Measurements from ENCODE around the gene CPNE4. TPM values are rescaled to one million over a fixed set of nuclear protein-coding genes. Genes with fewer than 3 reads are reported as not detected.

The CPNE4 gene
- total and polyA plus RNA-seq, 8 donors: 0.14 to 1.7 (median 0.66) TPM

DNA sequence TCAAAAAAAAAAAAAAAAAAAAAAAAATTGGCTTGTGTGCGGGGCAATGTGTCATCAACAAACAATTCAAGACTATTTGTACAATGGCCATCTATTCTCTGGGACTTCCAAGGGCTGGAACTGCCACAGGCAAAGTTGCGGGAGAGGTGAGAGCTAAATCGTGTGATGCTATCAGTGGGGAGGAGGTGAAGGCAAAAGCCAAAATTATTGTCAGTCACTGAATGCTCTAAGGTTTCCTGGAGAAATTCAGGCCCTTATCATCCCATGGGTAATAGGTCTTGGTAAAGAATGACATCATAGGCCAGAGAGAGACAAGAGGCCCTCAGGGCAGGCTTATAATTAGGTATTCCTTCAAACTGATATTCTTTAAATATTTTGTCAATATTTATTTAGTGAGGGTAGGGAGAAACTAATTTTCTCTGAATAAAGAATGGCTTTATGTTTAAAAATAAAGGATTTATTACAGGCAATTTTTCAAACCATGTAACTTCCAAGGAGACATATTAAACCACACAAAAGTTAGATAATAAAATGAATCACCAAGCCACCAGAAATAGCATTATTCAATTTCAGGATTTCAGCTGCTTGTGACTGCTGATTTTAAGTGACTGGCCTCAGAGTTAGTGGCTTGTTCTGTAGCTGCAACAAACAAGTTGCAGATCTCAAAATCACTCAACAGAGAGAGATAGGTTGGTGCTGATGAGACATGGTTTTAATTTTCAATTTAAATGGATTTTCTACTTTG lies 305.7 kb downstream of the CPNE4 start:
- TF ChIP-seq, protein P1, sequence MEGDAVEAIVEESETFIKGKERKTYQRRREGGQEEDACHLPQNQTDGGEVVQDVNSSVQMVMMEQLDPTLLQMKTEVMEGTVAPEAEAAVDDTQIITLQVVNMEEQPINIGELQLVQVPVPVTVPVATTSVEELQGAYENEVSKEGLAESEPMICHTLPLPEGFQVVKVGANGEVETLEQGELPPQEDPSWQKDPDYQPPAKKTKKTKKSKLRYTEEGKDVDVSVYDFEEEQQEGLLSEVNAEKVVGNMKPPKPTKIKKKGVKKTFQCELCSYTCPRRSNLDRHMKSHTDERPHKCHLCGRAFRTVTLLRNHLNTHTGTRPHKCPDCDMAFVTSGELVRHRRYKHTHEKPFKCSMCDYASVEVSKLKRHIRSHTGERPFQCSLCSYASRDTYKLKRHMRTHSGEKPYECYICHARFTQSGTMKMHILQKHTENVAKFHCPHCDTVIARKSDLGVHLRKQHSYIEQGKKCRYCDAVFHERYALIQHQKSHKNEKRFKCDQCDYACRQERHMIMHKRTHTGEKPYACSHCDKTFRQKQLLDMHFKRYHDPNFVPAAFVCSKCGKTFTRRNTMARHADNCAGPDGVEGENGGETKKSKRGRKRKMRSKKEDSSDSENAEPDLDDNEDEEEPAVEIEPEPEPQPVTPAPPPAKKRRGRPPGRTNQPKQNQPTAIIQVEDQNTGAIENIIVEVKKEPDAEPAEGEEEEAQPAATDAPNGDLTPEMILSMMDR (IDR thresholded peaks at IDR 0.05): no peak
- Histone ChIP-seq H3K27ac (no peak overlapping the region), H3K9me3 (no peaks in the 10 kb centered on the region), H3K4me3 (no peak overlapping the region), H3K36me3 (no peaks in the 10 kb centered on the region), H3K27me3 (no peaks in the 10 kb centered on the region), H3K4me1 (no peaks in the 10 kb centered on the region)
- DNase-seq (no peak), ATAC-seq (no peak), FAIRE-seq (no peak)
- WGBS, 2 donors: 51 to 76% methylated on average over 3 of the region's 3 CpGs
- intact Hi-C loops (cut with DNase I): no loop called here

DNA sequence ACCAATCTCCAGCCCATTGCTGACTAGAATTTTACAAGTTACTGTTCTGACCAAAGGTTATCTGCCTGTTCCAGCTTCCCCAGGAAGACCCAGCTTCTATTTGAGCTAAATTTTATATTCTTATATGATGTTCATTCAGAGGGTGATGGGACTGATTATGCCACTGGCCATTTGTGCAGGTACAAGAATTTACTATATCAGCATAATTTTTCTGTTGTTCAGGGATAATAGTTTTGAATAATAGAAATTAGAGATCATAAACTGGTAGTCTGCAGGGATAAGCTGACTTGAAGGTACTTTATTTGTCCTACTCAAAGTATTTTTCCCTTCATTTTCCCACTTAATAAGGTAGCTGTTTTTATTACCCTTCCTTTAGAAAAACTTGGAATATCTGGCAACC lies 309.4 kb downstream of the CPNE4 start:
- H3K4me3 ChIP-seq: no peak overlapping the region
- H3K27ac ChIP-seq: no peak overlapping the region
- TF ChIP-seq, protein P1 (IDR thresholded peaks at IDR 0.05): no peak
- intact Hi-C loops (cut with DNase I): no loop called here
- H3K27me3 ChIP-seq: no peaks in the 10 kb centered on the region
- H3K36me3 ChIP-seq: no peaks in the 10 kb centered on the region
- no peaks in the 10 kb centered on the region for H3K4me1 ChIP-seq
- FAIRE-seq (no peak), DNase-seq (no peak), ATAC-seq (no peak)
- no peaks in the 10 kb centered on the region for H3K9me3 ChIP-seq

DNA sequence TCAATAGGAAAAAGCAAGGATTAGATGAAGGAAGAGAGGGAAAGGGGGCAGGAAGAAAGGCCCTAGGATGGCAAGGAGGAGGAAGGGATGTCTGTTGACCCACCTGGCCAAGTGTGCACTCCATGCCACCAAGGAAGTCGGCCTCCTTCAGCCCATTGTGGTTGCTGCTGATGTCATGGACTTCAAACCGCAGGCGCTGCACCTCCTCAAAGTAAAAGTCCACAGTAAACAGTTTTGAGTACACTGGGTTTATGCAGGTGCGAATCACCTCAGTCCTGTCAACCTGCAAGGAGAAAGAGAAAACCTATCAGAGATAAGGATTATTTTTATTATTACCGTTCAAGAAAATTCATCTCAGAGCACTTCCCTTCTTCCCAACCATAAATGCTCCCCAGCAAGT lies 311.5 kb downstream of the CPNE4 start:
- FAIRE-seq: no peak
- TF ChIP-seq, protein P1 (IDR thresholded peaks at IDR 0.05): no peak
- no peaks in the 10 kb centered on the region for H3K9me3 ChIP-seq
- H3K27me3 ChIP-seq: no peaks in the 10 kb centered on the region
- H3K36me3 ChIP-seq: no peaks in the 10 kb centered on the region
- H3K27ac ChIP-seq: no peak overlapping the region
- 67 to 71% methylated on average over 5 of the region's 5 CpGs for WGBS, 2 donors
- no peak overlapping the region for H3K4me3 ChIP-seq
- intact Hi-C loops (cut with DNase I): no loop called here
- no peak for ATAC-seq
- H3K4me1 ChIP-seq: no peaks in the 10 kb centered on the region
- no peak for DNase-seq

DNA sequence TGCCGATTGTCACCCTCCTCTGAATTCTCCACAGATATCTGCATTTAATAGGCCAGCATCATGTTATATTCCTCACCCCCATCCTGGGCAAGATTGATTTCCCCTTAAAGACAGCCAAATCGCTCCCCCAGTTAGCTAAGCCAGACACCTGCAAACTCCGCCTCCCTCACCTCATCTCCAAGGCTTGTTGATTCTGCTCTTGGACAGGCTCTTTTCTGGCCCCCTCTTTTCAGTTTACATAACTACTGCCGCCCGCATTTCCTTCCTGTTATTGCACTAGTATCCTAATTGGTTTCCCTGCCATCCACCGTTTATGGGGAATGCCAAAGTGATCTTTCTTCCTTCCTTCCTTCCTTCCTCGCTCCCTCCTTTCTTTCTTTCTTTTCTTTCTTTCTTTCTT lies 317.3 kb downstream of the CPNE4 start:
- H3K4me1 ChIP-seq: no peaks in the 10 kb centered on the region
- FAIRE-seq (no peak), DNase-seq (no peak), ATAC-seq (no peak)
- intact Hi-C loops (cut with DNase I): no loop called here
- H3K36me3 ChIP-seq: no peaks in the 10 kb centered on the region
- H3K27me3 ChIP-seq: no peaks in the 10 kb centered on the region
- H3K9me3 ChIP-seq: no peaks in the 10 kb centered on the region
- TF ChIP-seq, protein P1 (IDR thresholded peaks at IDR 0.05): no peak
- no peak overlapping the region for H3K4me3 ChIP-seq
- 54 to 59% methylated on average over 7 of the region's 7 CpGs for WGBS, 2 donors
- no peak overlapping the region for H3K27ac ChIP-seq

DNA sequence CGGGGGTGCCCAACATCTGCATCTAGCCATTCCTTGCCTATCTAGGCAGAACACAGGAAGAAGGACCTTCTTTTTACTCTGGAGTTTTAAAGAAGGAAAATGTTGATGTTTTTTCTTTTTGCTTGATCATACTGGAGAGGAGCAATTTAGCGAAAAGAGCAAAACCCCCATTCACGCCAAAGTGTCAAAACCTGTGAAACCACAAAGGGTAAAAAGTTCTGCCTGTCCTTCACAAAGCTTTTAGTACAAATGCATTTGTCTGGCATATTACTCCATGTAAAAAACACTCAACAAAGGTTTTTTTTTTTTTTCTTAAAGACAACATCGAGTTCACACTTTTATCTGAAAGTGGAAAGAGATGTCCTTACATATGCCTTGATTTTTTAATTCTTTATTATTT lies 317.9 kb downstream of the CPNE4 start:
- no peaks in the 10 kb centered on the region for H3K4me1 ChIP-seq
- no peaks in the 10 kb centered on the region for H3K9me3 ChIP-seq
- TF ChIP-seq, protein P1 (IDR thresholded peaks at IDR 0.05): no peak
- intact Hi-C loops (cut with DNase I): no loop called here
- DNase-seq: no peak
- H3K4me3 ChIP-seq: no peak overlapping the region
- FAIRE-seq: no peak
- H3K36me3 ChIP-seq: no peaks in the 10 kb centered on the region
- WGBS, 2 donors: 75 to 77% methylated on average over 4 of the region's 4 CpGs
- H3K27ac ChIP-seq: no peak overlapping the region
- no peak for ATAC-seq
- H3K27me3 ChIP-seq: no peaks in the 10 kb centered on the region
